Measurements from ENCODE around the gene RPS16. TPM values are rescaled to one million over a fixed set of nuclear protein-coding genes. Genes with fewer than 3 reads are reported as not detected.
A peak's percentile ranks its signal among the peaks of the same experiment; 100 is the strongest.

Gene RPS16
- total RNA-seq, 1 donor, result 44.9 TPM

GRCh38 chr19:39426170-39426569 is 9.6 kb downstream of the RPS16 start:
- Histone ChIP-seq H3K4me3 (ENCODE audit: insufficient read depth, low read length) (no peak overlapping the region), H3K27ac (ENCODE audit: low read depth, low read length) (no peak overlapping the region)

GRCh38 chr19:39425744-39426143 is 10.0 kb downstream of the RPS16 start:
- Histone ChIP-seq H4K20me1 (ENCODE audit: insufficient read depth, low read length) (no peaks in the 10 kb centered on the region), H3K4me1 (ENCODE audit: insufficient read depth, low read length) (peaks cover 18% of the 10 kb centered on the region), H3K27ac (ENCODE audit: low read depth, low read length) (peak overlapping the region; percentile 4), H3K4me2 (ENCODE audit: insufficient read depth, low read length) (no peak overlapping the region), H3K27me3 (ENCODE audit: insufficient read depth, low read length) (no peaks in the 10 kb centered on the region), H3K36me3 (ENCODE audit: insufficient read depth, low read length) (peaks cover 43% of the 10 kb centered on the region), H3K4me3 (ENCODE audit: insufficient read depth, low read length) (no peak overlapping the region), H2AFZ (ENCODE audit: low read length) (no peak overlapping the region), H3K9me3 (ENCODE audit: low read depth, low read length) (no peaks in the 10 kb centered on the region), H3K79me2 (ENCODE audit: insufficient read depth, low read length) (no peaks in the 10 kb centered on the region)
- peak; percentile 53 for DNase-seq (ENCODE audit: insufficient read length, low spot score, missing footprints)
- TF ChIP-seq, protein P1, sequence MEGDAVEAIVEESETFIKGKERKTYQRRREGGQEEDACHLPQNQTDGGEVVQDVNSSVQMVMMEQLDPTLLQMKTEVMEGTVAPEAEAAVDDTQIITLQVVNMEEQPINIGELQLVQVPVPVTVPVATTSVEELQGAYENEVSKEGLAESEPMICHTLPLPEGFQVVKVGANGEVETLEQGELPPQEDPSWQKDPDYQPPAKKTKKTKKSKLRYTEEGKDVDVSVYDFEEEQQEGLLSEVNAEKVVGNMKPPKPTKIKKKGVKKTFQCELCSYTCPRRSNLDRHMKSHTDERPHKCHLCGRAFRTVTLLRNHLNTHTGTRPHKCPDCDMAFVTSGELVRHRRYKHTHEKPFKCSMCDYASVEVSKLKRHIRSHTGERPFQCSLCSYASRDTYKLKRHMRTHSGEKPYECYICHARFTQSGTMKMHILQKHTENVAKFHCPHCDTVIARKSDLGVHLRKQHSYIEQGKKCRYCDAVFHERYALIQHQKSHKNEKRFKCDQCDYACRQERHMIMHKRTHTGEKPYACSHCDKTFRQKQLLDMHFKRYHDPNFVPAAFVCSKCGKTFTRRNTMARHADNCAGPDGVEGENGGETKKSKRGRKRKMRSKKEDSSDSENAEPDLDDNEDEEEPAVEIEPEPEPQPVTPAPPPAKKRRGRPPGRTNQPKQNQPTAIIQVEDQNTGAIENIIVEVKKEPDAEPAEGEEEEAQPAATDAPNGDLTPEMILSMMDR (IDR thresholded peaks at IDR 0.05; ENCODE audit: extremely low read depth, low read depth, low read length), result no peak

More at GRCh38 chr19:39426170-39426569, 9.6 kb downstream of the RPS16 start:
- Histone ChIP-seq H4K20me1 (ENCODE audit: insufficient read depth, low read length) (no peaks in the 10 kb centered on the region), H3K4me2 (ENCODE audit: insufficient read depth, low read length) (no peak overlapping the region), H3K36me3 (ENCODE audit: insufficient read depth, low read length) (peaks cover 39% of the 10 kb centered on the region), H3K79me2 (ENCODE audit: insufficient read depth, low read length) (no peaks in the 10 kb centered on the region), H2AFZ (ENCODE audit: low read length) (no peak overlapping the region), H3K9me3 (ENCODE audit: low read depth, low read length) (no peaks in the 10 kb centered on the region), H3K4me1 (ENCODE audit: insufficient read depth, low read length) (peaks cover 21% of the 10 kb centered on the region), H3K27me3 (ENCODE audit: insufficient read depth, low read length) (no peaks in the 10 kb centered on the region)
- TF ChIP-seq, protein P1 (IDR thresholded peaks at IDR 0.05; ENCODE audit: extremely low read depth, low read depth, low read length), result no peak
- DNase-seq (ENCODE audit: insufficient read length, low spot score, missing footprints), result peak; percentile 29

GRCh38 chr19:39424934-39425333 is 10.8 kb downstream of the RPS16 start:
- Histone ChIP-seq H4K20me1 (ENCODE audit: insufficient read depth, low read length) (no peaks in the 10 kb centered on the region), H3K9me3 (ENCODE audit: low read depth, low read length) (no peaks in the 10 kb centered on the region), H2AFZ (ENCODE audit: low read length) (no peak overlapping the region), H3K27me3 (ENCODE audit: insufficient read depth, low read length) (no peaks in the 10 kb centered on the region), H3K4me1 (ENCODE audit: insufficient read depth, low read length) (peaks cover 15% of the 10 kb centered on the region), H3K36me3 (ENCODE audit: insufficient read depth, low read length) (peaks cover 47% of the 10 kb centered on the region), H3K79me2 (ENCODE audit: insufficient read depth, low read length) (no peaks in the 10 kb centered on the region), H3K4me2 (ENCODE audit: insufficient read depth, low read length) (no peak overlapping the region), H3K27ac (ENCODE audit: low read depth, low read length) (no peak overlapping the region), H3K4me3 (ENCODE audit: insufficient read depth, low read length) (no peak overlapping the region)
- peak; percentile 18 for DNase-seq (ENCODE audit: insufficient read length, low spot score, missing footprints)
- TF ChIP-seq, protein P1 (IDR thresholded peaks at IDR 0.05; ENCODE audit: extremely low read depth, low read depth, low read length), result no peak

DNA sequence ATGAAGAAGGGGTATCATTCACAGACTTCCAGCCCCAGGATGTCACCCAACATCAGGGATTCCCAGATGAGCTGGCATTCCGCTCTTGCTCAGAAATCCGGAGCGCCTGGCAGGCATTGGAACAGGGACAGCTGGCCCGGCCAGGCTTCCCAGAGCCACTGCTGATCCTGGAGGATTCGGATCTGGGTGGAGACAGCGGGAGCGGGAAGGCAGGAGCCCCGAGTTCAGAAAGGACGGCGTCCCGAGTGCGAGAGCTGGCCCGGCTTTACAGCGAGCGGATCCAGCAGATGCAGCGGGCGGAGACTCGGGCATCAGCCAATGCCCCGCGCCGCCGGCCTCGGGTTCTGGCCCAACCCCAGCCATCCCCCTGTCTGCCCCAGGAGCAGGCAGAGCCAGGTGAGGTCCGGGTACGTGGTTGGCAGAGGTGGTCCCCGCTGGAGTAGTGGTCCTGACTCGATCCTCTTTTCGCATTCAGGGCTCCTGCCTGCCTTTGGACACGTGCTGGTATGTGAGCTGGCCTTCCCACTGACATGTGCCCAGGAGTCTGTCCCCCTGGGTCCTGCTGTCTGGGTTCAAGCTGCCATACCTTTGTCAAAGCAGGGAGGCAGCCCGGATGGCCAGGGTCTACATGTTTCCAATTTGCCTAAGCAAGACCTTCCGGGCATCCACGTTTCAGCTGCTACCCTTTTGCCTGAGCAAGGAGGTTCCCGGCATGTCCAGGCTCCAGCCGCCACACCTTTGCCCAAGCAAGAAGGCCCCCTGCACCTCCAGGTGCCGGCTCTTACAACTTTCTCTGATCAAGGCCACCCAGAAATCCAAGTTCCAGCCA is 12.3 kb downstream of the RPS16 start:
- Histone ChIP-seq H3K27me3 (ENCODE audit: insufficient read depth, low read length) (no peaks in the 10 kb centered on the region), H3K4me1 (ENCODE audit: insufficient read depth, low read length) (peaks cover 8% of the 10 kb centered on the region), H4K20me1 (ENCODE audit: insufficient read depth, low read length) (no peaks in the 10 kb centered on the region), H3K9me3 (ENCODE audit: low read depth, low read length) (no peaks in the 10 kb centered on the region), H3K4me3 (ENCODE audit: insufficient read depth, low read length) (no peak overlapping the region), H3K27ac (ENCODE audit: low read depth, low read length) (no peak overlapping the region), H3K79me2 (ENCODE audit: insufficient read depth, low read length) (no peaks in the 10 kb centered on the region), H3K36me3 (ENCODE audit: insufficient read depth, low read length) (peaks cover 54% of the 10 kb centered on the region), H3K4me2 (ENCODE audit: insufficient read depth, low read length) (no peak overlapping the region), H2AFZ (ENCODE audit: low read length) (no peak overlapping the region)
- TF ChIP-seq, protein P1 (IDR thresholded peaks at IDR 0.05; ENCODE audit: extremely low read depth, low read depth, low read length), result no peak
- peak; percentile 51 for DNase-seq (ENCODE audit: insufficient read length, low spot score, missing footprints)

Data from osteoblast (primary cell).